Loucy (cell line): ENCODE data around the gene LILRB2.

Experiments used
- EZH2phosphoT487 ChIP-seq: fragments of 200-600 bp; IDR thresholded peaks from 2 replicates; pipeline ENCODE4 v1.6.1; 2018; ENCODE audit warnings: antibody characterized with exemption, mild to moderate bottlenecking, moderate library complexity, borderline replicate concordance
- TF ChIP-seq, protein P1 (sequence below): fragments of 200-600 bp; sonication (generic); conservative IDR thresholded peaks from 2 replicates; pipeline ENCODE4 v1.5.1; 2014; ENCODE audit warnings: mild to moderate bottlenecking, antibody characterized with exemption, low read length

DNA sequence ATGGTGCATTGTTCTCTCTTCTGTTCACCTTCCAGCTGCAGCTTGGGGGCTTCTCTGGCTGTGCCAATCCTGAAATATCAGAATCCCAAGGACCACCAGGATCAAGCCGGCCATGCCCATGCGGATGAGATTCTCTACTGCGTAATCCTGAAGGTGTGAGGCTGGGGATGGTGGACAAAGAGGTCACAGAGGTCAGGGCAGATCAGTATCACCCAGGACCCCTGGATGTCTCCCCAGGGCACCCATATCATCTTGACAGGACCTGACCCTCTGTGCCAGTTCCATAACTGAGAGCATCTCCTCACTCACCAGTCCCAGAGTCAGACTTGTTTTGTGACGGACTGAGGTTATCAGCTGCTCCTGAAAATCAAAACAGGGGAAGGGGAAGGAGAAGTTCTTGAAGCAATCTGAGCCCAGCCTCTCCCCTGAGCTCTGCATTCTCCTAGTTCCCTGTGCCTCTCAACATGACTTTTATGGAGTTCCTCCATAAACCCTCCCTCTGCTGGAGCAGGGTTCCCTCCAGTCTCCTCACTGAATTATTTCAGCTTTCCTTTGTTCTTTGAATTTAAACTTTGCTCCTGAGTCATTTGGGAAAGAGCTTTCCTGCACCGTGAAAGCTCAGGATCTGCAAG is 26.6 kb upstream of the LILRB2 start:
- TF ChIP-seq, protein P1, sequence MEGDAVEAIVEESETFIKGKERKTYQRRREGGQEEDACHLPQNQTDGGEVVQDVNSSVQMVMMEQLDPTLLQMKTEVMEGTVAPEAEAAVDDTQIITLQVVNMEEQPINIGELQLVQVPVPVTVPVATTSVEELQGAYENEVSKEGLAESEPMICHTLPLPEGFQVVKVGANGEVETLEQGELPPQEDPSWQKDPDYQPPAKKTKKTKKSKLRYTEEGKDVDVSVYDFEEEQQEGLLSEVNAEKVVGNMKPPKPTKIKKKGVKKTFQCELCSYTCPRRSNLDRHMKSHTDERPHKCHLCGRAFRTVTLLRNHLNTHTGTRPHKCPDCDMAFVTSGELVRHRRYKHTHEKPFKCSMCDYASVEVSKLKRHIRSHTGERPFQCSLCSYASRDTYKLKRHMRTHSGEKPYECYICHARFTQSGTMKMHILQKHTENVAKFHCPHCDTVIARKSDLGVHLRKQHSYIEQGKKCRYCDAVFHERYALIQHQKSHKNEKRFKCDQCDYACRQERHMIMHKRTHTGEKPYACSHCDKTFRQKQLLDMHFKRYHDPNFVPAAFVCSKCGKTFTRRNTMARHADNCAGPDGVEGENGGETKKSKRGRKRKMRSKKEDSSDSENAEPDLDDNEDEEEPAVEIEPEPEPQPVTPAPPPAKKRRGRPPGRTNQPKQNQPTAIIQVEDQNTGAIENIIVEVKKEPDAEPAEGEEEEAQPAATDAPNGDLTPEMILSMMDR, result no peak
- TF ChIP-seq EZH2phosphoT487, result no peak
